Neural progenitor cell (in vitro differentiated cells): ENCODE measurements around the gene ACTRT2. TPM values are rescaled to one million over a fixed set of nuclear protein-coding genes. Genes with fewer than 3 reads are reported as not detected.

ENCODE experiments used
- DNase-seq: peaks from one replicate; pipeline ENCODE4 v3.0.0-alpha.2; 2016; ENCODE audit warnings: low spot score
- H2AFZ ChIP-seq: fragments of 200-600 bp; sonication (generic); replicated peaks from 2 replicates; pipeline ENCODE4 v1.6.1; 2016; ENCODE audit warnings: antibody characterized with exemption
- H3F3A ChIP-seq: fragments of 200-600 bp; sonication (generic); 2 replicates; pipeline ENCODE4 v1.6.1; 2016; ENCODE audit warnings: antibody characterized with exemption, low read depth
- H3K27ac ChIP-seq: fragments of 200-600 bp; sonication (generic); 2 replicates; pipeline ENCODE4 v1.5.1; 2016; ENCODE audit warnings: mild to moderate bottlenecking
- H3K27me3 ChIP-seq: fragments of 200-600 bp; sonication (generic); 2 replicates; pipeline ENCODE4 v1.6.1; 2016; ENCODE audit warnings: mild to moderate bottlenecking, moderate library complexity
- H3K36me3 ChIP-seq: fragments of 200-600 bp; sonication (generic); 2 replicates; pipeline ENCODE4 v1.5.1; 2016
- H3K4me1 ChIP-seq: fragments of 200-600 bp; sonication (generic); 2 replicates; pipeline ENCODE4 v1.6.1; 2016; ENCODE audit warnings: mixed run types
- H3K4me2 ChIP-seq: fragments of 200-600 bp; sonication (generic); 2 replicates; pipeline ENCODE4 v1.6.1; 2016
- H3K4me3 ChIP-seq: fragments of 200-600 bp; sonication (generic); 2 replicates; pipeline ENCODE4 v1.5.1; 2016
- H3K79me2 ChIP-seq: fragments of 200-600 bp; sonication (generic); 2 replicates; pipeline ENCODE4 v1.6.1; 2016; ENCODE audit warnings: low read depth
- H3K9ac ChIP-seq: fragments of 200-600 bp; sonication (generic); 2 replicates; pipeline ENCODE4 v1.6.1; 2016
- H3K9me3 ChIP-seq: fragments of 200-600 bp; sonication (generic); 2 replicates; pipeline ENCODE4 v1.5.1; 2016; ENCODE audit warnings: low read depth
- H4K20me1 ChIP-seq: fragments of 200-600 bp; sonication (generic); 2 replicates; pipeline ENCODE4 v1.6.1; 2016; ENCODE audit warnings: low read depth
- H3K27ac Mint-ChIP-seq: 3 replicates; pipeline ENCODE4 v1.8.0; 2021; ENCODE audit warnings: mixed read lengths
- H3K27me3 Mint-ChIP-seq: 2 replicates; pipeline ENCODE4 v1.8.0; 2022; ENCODE audit warnings: low read depth, mild to moderate bottlenecking, inconsistent platforms, moderate library complexity, mixed read lengths; ENCODE audit not compliant: insufficient read depth
- H3K36me3 Mint-ChIP-seq: 3 replicates; pipeline ENCODE4 v1.8.0; 2021; ENCODE audit warnings: mixed read lengths
- H3K4me1 Mint-ChIP-seq: 3 replicates; pipeline ENCODE4 v1.8.0; 2021; ENCODE audit warnings: mixed read lengths
- H3K4me3 Mint-ChIP-seq: 3 replicates; pipeline ENCODE4 v1.8.0; 2021; ENCODE audit warnings: mild to moderate bottlenecking, moderate library complexity, mixed read lengths
- H3K9me3 Mint-ChIP-seq: 3 replicates; pipeline ENCODE4 v1.8.0; 2020; ENCODE audit warnings: mixed read lengths
- EZH2 ChIP-seq: fragments of 200-600 bp; sonication (generic); IDR thresholded peaks from 2 replicates; pipeline ENCODE4 v1.6.1; 2017; ENCODE audit warnings: antibody characterized with exemption, mild to moderate bottlenecking, moderate library complexity
- EZH2phosphoT487 ChIP-seq: fragments of 200-600 bp; sonication (generic); IDR thresholded peaks from 2 replicates; pipeline ENCODE4 v1.6.1; 2017; ENCODE audit warnings: antibody characterized with exemption
- total RNA-seq: library from RNA; depleted of rRNA; stranded (reverse); fragments of >200 nt; gene quantifications from 2 replicates; pipeline ENCODE4 v1.2.3, GENCODE V29; 2015; ENCODE audit warnings: low replicate concordance
- TF ChIP-seq, protein P1 (sequence below): fragments of 200-600 bp; sonication (generic); IDR thresholded peaks from 2 replicates; pipeline ENCODE4 v1.5.1; 2017; ENCODE audit warnings: antibody characterized with exemption, mild to moderate bottlenecking

Gene ACTRT2
- total RNA-seq, 1 donor from 2014 or later = not detected

DNA sequence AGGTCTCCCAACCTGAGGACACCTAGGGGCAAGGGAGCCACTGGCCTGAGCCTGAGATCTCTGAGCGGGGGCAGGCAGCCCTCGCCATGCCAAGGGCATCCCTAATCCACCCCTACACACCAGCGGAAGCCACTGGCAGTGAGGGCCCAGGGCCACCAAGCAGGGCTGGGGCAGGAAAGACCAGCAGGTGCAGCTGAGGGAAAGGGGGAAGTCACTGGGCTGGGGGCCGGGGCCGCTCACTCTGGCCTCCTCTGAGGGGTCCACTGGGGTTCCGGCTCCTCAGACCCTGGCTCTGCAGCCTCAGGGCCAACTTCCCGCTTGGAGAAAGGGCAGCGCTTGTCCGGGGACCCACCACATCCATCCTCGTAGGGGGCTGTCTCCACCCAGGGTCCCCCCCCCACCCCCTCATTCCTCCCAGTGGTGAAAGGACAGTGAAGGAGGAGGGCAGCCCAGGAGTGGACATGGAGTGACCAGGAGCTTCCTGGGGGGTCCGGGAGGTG lies 42.5 kb upstream of the ACTRT2 start:
- Histone ChIP-seq H3K36me3 (no peaks in the 10 kb centered on the region), H3K9me3 (no peaks in the 10 kb centered on the region), H3K27me3 (no peaks in the 10 kb centered on the region), H3F3A (no peaks in the 10 kb centered on the region), H4K20me1 (no peaks in the 10 kb centered on the region), H3K9ac (no peak overlapping the region), H3K4me2 (no peak overlapping the region), H3K4me1 (no peaks in the 10 kb centered on the region), H3K79me2 (no peaks in the 10 kb centered on the region), H2AFZ (no peak overlapping the region), H3K27ac (no peak overlapping the region), H3K4me3 (no peak overlapping the region)
- Mint-ChIP-seq H3K4me3 (no peak overlapping the region), H3K9me3 (no peaks in the 10 kb centered on the region), H3K36me3 (no peaks in the 10 kb centered on the region), H3K4me1 (peaks cover 7% of the 10 kb centered on the region), H3K27me3 (peaks cover 5% of the 10 kb centered on the region), H3K27ac (no peak overlapping the region)
- TF ChIP-seq EZH2 (no peak), EZH2phosphoT487 (no peak)
- TF ChIP-seq, protein P1, sequence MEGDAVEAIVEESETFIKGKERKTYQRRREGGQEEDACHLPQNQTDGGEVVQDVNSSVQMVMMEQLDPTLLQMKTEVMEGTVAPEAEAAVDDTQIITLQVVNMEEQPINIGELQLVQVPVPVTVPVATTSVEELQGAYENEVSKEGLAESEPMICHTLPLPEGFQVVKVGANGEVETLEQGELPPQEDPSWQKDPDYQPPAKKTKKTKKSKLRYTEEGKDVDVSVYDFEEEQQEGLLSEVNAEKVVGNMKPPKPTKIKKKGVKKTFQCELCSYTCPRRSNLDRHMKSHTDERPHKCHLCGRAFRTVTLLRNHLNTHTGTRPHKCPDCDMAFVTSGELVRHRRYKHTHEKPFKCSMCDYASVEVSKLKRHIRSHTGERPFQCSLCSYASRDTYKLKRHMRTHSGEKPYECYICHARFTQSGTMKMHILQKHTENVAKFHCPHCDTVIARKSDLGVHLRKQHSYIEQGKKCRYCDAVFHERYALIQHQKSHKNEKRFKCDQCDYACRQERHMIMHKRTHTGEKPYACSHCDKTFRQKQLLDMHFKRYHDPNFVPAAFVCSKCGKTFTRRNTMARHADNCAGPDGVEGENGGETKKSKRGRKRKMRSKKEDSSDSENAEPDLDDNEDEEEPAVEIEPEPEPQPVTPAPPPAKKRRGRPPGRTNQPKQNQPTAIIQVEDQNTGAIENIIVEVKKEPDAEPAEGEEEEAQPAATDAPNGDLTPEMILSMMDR = no peak
- no peak for DNase-seq

DNA sequence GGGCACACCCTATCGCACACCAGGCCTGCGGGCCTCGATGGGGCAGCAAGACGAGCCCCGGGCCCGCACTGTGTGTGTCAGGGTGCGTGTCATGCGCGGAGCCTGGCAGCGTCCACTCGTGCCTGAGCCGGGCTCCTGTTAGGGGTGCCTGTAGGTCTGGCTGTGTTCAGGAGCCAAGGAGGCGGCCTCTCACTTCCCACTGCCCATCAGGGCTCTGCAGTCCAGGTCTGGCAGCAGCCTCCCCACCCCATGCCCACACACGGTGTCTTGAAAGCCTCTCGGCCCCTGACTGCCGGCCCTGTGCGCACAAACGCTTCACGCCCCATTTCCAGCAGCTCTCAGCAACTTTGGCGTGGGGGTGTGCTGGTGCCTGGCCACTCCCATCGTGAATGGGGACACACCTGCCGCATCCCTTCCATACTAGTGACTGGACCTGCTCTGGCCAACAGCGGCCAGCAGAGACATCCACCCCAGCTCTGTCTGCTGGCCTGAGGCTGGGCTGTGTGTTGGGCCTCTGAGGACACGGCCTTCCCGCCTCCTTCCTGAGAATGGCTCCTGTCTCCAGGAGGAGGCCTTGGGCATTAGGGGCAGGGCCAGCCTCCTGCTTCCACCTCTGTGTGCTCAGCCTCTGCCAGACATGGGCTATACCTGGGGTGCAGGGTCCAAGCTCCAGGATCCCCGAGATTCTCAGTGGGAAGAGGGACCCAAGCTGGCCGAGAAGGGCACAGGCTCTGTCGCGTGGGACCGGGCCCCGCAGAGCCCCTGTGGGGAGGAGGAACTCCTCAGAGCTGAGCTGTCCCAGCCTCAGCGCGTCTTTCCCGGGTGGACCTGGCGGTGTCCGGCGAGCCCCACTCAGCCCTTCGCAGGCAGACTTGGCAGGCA lies 41.8 kb upstream of the ACTRT2 start:
- DNase-seq = no peak
- H3K36me3 Mint-ChIP-seq = no peaks in the 10 kb centered on the region
- H3K27ac Mint-ChIP-seq = no peak overlapping the region
- Histone ChIP-seq H3K27me3 (no peaks in the 10 kb centered on the region), H3K9me3 (no peaks in the 10 kb centered on the region), H3K4me2 (no peak overlapping the region), H3K36me3 (no peaks in the 10 kb centered on the region), H3K27ac (no peak overlapping the region), H3K79me2 (no peaks in the 10 kb centered on the region), H2AFZ (no peak overlapping the region), H3K4me1 (no peaks in the 10 kb centered on the region), H3F3A (no peaks in the 10 kb centered on the region), H3K9ac (no peak overlapping the region), H4K20me1 (no peaks in the 10 kb centered on the region), H3K4me3 (no peak overlapping the region)
- no peak for TF ChIP-seq EZH2phosphoT487
- TF ChIP-seq, protein P1 = no peak
- TF ChIP-seq EZH2 = no peak
- peaks cover 7% of the 10 kb centered on the region for H3K4me1 Mint-ChIP-seq
- no peak overlapping the region for H3K4me3 Mint-ChIP-seq
- no peaks in the 10 kb centered on the region for H3K9me3 Mint-ChIP-seq
- peaks cover 5% of the 10 kb centered on the region for H3K27me3 Mint-ChIP-seq

DNA sequence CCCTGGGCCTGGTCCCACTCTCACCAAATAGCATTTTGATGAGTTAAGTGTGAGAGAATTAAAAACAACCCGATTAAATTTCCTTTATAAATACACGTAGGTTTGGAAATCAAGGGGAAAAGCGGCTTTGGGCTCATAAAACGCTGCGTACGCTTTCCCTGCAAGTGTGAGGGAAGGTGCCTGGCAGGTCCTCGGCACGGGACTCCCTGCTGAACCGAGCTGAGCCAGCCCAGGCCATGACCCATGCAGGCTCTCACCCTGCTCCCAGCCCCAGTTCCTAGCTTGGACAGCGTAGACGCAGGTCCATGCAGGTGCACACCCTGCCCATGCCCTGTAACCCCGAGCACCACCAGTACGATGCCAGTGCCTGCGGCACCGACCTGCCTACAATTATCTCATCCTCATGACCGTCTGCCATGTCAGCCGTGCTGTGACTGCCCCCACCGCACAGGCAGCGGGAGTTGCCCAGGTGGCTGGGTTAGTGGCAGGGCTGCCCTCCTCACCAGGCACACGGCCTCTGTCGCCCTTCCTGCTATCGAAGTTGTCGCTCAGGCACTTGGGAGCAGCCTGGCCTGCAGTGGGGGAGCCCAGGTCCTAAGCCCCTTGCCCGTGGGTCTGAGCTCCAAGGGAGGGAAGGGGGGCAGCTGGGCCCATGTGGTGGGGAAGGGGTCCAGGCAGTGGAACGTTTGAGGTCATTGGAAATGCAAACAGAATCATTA lies 41.0 kb upstream of the ACTRT2 start:
- H3K9me3 Mint-ChIP-seq = no peaks in the 10 kb centered on the region
- no peak overlapping the region for H3K27ac Mint-ChIP-seq
- H3K27me3 Mint-ChIP-seq = peaks cover 5% of the 10 kb centered on the region
- no peaks in the 10 kb centered on the region for H3K4me1 ChIP-seq
- H3K79me2 ChIP-seq = no peaks in the 10 kb centered on the region
- H3K4me3 Mint-ChIP-seq = no peak overlapping the region
- no peak overlapping the region for H3K9ac ChIP-seq
- no peak overlapping the region for H3K4me2 ChIP-seq
- H3K27ac ChIP-seq = no peak overlapping the region
- no peaks in the 10 kb centered on the region for H3K27me3 ChIP-seq
- H3K36me3 ChIP-seq = no peaks in the 10 kb centered on the region
- no peak overlapping the region for H2AFZ ChIP-seq
- no peaks in the 10 kb centered on the region for H3F3A ChIP-seq
- H3K4me1 Mint-ChIP-seq = peaks cover 9% of the 10 kb centered on the region
- no peak for DNase-seq
- TF ChIP-seq EZH2phosphoT487 (no peak), EZH2 (no peak)
- TF ChIP-seq, protein P1 = no peak
- no peaks in the 10 kb centered on the region for H4K20me1 ChIP-seq
- H3K4me3 ChIP-seq = no peak overlapping the region
- H3K36me3 Mint-ChIP-seq = no peaks in the 10 kb centered on the region
- H3K9me3 ChIP-seq = no peaks in the 10 kb centered on the region
